Inflammatory macrophage treated with lipopolysaccharide for 4 hours (primary cell): ENCODE data around the gene ATG4D.

Source experiments
- DNase-seq: peaks from one replicate; pipeline ENCODE4 v3.0.0-alpha.2; 2020

ATG4D gene

DNA sequence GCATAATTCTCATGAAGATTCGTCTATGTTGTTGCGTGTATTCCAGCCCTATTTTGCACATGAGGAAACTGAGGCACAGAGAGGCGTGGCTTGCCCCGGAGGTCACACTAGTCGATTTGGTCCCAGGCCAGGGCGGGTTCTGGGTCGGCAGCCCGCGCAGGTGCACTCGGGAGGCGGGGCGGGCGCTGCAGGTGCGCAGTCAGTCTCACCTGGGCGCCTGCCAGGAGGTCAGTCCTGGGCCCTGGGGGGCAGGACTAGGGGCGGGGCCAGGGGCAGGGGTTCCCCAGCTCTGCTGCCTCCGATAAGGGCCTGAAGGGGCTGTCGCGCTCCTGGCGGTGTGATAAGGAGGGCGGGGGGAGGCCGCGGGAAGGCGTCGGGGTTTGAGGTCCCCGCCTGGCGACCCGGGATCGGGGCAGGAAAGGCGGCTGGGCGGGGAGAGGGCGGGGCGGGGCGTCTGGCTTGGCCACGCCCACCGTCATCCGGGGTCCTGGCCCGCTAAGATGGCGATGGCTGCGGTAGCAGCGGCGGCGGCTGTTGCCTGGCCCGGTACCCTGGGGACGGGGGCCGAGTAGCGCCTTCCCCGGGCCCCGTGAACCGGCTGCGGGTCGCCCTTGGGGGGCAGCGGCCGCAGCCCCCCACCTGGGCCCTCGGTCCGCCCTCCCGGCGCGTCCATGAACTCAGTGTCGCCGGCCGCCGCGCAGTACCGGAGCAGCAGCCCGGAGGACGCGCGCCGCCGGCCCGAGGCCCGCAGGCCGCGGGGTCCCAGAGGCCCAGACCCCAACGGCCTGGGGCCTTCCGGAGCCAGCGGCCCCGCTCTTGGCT lies at the start of gene ATG4D:
ATG4D (plus strand) TSS at position 485 of the 822 bp plus-strand sequence; CDS start at position 672, 187 bp downstream.
- DNase-seq, result peak; percentile 69

DNA sequence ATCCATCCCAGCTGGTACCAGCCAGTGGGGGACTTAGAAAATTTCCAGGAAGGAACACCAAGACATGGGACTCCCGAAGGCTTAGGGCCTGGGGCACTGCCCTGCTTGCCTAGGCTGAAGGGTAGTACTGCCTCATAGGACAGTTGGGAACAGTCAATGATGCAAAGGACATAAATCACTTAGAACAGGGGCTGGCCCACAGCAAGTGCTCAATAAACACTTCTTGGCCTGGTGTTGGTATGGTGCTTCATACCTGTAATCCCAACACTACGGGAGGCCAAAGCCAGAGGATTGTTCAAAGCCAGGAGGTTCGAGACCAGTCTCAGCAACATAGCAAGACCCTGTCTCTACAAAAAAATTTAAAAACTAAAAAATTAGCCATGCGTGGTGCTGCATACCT lies 46.3 kb upstream of the ATG4D start:
- DNase-seq, result no peak

DNA sequence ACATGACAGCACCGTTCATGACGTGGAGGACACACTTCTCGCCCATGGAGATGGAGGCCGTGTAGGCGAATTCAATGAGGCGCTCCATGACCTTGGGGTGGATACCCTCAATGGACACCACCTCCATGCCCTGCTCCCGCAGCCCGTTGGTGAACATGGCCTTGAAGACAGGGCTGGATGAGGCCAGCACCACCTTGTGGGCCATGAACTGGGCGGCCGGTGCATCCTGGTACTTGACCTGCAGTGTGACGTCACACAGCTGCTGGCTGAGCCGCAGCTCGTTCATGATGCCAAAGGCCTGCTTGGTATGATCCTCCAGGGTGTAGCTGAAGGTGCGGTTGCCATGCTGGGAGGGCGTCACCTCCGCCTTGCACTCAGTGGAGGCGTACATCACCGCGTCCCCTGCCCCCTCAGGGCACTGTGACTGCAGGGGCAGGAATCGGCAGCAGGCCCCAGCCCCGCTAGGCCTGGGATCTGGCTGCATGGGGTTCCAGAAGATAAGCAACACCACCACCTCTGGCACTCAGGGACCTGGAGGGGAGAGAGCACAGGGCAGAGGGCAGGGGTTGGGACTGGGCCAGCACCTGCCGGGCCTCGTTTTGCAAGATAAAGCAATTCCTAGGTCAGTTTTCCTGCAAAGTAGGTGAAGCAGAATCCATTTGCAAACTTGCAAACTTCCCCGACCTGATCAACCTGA lies 44.0 kb upstream of the ATG4D start:
- no peak for DNase-seq

DNA sequence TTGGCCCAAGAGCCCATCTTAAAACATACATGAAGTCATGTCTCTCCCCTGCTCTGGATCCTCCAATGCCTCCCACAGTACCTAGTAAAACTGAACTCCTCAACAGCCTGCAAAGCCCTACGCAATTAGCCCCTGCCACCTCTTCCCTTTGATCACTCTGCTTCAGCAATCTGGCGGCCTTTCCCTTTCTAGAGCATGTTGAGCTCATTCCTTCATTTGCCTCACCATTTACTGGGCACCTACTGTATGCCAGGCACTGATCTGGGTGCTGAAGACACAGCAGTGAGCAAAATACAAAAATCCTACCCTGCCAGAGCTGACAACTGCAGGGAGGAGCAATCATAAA lies 43.5 kb upstream of the ATG4D start:
- no peak for DNase-seq

DNA sequence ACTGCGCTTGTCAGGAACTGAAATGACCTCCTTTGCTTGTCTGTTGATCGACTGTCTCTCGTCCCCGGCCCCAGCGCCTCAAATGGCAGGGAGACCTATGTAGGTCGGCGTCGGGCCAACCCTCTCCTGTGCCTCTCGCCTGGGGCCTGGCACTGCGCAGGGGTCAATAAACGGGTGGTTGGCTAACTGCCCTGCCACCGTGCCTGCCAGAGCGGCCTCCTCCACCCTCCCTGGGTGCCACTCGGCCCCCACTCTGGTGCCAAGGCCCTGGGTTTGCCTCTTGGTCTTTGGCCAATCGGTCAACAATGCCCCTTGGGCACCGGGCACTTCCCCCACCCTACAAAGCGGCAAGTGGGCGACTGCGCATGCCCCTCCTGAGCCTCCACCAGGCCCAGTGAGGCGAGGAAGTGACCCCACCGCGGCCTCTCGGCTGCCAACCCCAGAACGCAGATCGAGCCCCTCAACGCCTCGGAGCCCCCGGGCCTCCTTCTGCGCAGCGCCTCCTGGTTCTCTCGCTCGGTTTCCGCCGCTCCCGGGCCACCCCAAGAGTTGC lies 41.7 kb upstream of the ATG4D start:
- DNase-seq, result peak; percentile 61

DNA sequence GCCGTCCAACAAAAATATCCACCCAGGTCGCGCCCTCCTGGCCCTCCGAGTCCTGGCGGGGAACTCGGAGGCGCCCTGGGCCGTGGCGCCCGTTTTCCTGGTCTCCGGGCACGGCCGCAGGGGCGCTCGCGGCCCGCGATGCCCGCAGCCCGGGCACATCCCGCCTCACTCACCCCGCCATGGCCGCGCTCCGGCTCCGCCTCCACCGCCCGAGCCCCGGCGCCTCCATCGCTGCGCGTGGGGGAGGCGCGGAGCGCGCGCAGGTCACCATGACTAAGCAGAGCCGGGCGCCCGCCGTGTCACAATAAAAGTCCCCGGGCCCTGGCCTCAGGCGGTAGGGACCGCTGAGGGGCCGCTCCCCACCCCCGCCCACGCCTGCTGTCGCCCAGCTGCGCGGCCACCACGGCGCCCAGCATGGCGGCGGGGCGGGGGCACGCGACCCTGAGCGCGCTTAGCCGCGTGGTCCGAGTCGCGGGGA lies 41.1 kb upstream of the ATG4D start:
- peak; percentile 93 for DNase-seq

DNA sequence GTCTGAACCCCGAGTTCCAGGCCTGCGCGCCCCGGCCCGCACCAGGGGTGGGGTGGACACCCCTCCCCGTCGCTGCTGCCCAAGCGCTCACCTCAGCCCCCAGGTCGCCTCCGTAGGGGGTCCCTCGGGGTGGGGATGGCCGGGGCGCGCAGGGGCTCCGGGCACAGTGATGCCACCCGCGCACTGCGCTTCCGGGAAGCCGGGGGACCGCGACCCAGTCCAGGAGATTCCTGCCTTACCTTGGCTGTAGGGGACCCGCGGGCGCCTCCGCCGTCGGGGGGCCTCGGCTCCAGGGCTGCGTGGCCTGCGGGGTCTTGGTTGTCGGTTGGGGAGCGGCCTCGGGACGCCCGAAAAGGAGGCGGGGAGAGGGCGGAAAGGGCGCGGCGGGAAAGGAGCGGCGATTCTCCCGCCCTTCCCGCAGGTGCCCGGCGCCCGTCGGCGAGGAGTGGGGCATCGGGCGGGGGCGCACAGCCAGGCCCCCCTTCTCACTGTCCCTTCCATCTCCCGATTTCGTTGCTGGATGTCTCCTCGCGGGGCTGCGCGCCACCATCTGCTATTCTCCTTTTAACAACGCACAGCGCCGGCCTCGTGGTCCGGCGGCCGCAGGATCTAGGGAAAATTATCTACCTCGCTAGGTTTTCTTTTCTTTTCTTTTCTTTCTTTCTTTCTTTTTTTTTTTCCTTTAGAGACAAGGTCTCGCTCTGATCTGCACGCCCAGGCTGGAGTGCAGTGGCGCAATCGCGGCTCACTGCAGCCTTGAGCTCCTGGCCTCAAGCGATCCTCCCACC lies 40.5 kb upstream of the ATG4D start, which contains the start of gene KEAP1:
KEAP1 (minus strand) TSS at position 355 of the 788 bp plus-strand sequence. CDS start 3,323 bp downstream, outside the sequence.
- no peak for DNase-seq

DNA sequence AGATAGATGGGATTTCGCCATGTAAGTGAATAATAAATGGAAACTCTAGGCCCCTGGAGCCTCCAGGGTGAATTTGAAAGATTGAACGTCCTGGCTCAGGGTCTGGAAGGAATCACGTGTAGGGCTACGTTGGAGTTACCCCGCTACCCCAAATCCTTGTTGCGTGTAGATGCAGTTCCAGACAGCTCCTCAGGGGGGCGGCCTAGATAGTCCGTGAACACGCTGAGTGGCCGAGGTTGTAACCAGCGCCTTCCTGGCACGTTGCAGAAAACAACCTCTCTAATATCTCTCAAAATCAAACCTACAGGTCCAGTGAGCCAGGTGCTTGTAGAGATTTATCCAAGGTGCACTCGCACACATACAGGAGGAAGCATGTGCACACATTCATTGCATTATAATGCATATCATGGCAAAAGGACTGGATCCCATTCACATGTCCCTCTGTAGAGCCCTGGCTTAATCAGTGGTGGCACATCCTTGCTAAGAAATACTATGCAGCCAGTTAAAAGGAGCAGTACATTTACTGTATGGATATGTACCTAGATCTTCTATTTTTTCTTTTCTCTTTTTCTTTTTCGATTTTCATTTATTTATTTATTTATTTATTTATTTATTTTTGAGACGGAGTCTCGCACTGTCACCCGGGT lies 38.0 kb upstream of the ATG4D start:
- DNase-seq, result peak; percentile 75

DNA sequence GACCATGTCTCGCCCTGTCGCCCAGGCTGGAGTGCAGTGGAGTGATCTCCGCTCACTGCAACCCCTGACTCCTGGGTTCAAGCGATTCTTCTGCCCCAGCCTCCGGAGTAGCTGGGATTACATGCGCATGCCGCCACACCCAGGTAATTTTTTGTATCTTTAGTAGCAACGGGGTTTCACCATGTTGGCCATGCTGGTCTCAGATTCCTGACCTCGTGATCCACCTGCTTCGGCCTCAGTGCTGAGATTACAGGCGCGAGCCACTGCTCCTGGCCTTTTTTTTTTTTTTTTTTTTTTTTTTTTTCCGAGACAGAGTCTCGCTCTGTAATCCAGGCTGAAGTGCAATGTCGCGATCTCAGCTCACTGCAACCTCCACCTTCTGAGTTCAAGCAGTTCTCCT lies 35.7 kb upstream of the ATG4D start:
- DNase-seq, result no peak

DNA sequence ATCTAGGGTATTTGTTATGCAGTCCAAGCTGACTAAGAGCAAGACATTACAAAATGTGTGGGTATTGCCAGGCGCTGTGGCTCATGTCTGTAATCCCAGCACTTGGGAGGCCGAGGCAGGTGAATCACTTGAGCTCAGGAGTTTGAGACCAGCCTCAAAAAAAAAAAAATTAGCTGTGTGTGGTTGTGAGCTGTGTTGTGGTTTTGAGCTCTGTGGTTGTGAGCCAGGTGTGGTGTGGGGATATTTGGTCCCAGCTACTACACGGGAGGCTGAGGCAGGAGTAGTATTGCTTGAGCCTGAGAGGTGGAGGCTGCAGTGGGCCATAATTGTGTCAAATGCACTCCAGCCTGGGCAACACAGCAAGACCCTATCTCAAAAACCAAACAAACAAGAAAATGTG lies 35.0 kb upstream of the ATG4D start:
- no peak for DNase-seq

DNA sequence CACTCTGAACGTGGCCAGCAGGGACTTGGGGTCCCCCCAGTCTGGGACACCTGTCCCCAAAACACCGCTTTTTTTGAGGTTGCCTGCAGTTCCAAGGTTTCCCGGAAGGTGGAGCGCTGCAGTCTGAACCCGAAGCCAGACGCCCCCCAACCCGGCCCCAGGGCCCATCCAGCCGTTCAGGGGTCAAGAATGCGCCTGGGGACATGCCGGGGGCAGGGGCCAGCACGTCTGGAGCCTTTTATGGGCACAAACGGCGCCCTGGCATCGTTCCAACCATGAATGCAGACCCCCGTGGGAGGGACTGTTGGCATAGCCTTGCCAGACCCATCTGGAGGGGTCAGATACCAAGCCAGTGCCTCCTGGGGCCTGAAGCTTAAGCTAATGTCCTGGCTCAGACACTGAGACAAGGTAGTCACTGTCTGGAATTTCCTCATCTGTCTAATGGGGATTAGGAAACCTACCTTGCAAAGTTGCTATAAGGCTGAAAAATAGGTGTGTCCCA lies 33.4 kb upstream of the ATG4D start:
- no peak for DNase-seq

DNA sequence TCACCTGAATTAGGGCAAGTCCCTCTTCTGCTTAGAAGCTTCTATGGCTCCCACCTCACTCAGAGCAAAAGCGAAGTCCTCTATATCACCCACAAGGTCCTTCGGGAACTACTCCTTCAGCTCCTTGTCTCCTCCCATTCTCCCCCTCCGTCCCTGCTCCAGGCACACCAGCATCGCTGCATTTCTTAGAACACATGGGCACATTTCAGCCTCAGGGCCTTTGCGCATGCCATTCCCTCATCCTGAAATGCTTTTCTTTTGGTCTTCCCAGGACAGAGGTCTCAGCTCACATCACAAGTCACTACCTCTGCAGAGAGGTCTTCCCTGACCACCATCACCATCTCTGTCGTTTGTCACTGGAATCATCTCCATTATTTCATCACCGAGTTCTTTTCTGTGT lies 30.5 kb upstream of the ATG4D start:
- DNase-seq, result no peak

DNA sequence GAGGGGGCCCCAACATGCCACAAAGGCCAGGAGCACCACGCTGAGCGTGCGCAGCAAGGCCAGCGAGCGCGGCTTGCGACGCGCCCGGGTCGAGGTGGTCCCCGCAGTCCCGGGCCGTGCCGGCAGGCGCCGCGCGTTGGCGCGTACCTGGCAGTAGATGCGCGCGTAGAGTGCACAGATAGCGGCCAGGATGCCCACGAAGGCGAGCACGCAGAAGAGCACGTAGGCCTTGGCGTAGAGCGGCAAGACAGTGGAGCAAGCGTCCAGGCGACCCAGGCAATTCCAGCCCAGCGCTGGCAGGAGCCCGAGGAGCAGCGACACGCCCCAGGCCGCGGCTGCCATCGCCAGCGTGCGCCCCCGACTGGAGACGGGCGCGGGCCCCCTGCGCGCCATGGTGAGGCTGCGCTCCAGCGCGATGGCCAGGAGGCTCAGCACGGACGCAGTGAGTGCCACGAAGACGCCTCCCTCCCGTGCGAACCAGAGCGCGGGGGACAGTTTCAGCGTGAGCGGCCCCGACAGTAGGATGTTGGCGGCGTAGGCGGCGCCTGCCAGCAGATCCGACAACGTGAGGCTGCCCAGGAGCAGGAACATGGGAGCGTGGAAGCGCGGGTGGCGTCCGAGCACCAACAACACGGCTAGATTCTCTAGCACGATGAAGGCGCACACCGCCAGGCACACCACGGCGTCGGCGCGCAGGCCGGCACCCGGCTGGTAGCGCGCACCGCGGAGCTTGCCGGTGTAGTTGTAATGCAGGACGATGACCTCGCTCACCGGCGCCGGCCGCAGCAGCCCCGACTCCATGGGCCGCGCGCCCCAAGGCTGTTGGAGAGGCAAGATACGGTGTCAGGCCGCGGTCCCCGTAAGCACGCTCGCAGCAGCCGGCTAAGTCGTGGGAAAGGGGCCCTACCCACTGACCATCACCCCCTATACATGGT lies 29.2 kb upstream of the ATG4D start:
- DNase-seq, result no peak

DNA sequence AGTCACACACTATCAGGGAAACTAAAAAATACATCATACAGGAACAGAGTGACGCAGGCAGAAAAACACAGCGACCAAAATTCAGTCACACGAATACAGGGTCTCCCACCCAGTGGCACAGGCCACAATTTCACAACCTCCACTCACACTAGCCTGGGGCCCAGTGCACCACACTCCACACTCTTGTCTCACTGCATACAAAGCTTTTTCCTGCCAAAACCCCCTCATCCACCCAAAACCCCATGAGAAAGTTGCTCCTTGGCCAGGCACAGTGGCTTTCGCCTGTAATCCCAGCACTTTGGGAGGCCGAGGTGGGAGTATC lies 27.7 kb upstream of the ATG4D start:
- DNase-seq, result no peak

DNA sequence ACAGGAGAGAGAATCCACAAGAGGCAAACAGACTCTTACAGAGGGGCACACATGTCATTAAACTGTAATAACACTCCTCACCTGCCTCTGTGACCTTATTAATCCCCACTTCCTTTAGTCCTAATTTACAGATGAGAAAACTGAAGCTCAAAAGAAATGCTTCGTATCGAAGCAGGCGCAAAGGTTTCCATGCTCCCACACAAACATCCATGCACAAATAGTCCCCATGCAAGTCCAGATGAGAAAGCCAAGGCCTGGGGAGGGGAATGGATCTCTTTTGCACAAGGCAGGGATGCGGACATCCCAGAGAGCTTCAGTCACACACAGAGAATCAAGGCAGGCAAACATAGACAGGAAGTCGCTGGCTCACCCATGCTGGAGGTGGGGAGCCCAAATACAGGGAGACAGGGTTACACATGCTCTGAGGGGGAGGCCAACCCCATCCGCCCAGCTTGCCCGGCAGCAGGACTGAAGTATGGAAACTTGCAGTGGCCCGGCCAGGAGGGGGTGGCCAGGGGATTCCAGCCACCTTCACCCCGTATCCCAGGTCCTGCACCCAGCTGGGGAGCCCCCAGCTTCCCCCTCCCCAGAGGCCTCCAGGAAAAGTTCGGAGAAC lies 26.9 kb upstream of the ATG4D start:
- DNase-seq, result no peak

DNA sequence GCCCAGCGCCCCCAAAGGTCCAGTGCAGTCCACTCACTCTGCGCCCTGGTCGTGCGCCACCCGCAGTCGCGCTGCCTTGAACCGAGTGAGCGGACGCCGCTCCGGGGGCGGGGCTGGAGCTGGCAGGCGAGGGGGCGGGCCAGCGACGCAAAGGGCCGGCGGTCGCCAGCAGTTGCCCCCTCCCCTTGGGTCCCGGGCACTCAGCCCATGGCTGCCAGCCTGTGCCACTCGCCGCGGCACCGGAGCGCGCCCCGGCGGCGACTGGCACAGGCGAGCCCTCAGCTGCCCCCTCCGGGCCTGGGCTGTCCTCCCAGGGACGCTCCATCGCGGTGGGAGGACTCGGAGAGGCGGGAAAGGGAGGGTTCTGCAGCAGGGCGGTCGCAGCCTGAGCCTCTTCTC lies 26.3 kb upstream of the ATG4D start, which contains the start of gene S1PR5:
S1PR5 (minus strand) TSS at position 87 of the 399 bp plus-strand sequence. CDS start 2,436 bp downstream, outside the sequence.
- DNase-seq, result no peak

DNA sequence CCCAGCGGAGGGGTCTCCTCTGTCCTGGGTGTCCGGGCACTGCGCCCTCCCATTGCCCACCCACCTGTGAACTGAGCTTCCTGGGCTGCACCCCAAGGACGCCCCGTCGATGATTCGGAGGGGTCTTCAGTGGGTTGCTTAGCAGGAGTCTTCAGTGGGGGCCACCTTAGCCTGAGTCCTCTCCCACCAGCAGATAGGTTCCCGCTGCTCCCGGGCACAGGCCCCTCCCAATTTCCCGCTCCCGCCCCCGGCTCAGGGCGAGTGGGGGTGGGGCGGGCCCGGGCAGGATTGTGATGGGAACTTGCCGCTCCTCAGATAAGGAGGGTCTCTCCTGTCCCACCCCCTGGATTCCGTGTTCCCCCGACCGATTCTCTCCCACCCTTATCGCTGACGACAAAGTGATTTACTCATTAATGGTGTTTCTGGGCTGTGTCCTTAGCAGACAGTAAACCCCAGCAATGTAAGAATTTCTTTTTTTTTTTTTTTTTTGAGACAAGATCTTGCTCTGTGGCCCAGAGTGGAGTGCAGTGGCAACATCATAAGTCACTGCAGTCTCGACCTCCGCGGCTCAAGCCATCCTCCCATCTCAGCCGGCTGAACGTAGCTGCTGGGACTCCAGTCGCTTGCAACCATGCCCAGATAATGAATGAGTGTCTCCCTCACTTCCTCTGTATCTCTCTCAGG lies 25.8 kb upstream of the ATG4D start:
- no peak for DNase-seq

DNA sequence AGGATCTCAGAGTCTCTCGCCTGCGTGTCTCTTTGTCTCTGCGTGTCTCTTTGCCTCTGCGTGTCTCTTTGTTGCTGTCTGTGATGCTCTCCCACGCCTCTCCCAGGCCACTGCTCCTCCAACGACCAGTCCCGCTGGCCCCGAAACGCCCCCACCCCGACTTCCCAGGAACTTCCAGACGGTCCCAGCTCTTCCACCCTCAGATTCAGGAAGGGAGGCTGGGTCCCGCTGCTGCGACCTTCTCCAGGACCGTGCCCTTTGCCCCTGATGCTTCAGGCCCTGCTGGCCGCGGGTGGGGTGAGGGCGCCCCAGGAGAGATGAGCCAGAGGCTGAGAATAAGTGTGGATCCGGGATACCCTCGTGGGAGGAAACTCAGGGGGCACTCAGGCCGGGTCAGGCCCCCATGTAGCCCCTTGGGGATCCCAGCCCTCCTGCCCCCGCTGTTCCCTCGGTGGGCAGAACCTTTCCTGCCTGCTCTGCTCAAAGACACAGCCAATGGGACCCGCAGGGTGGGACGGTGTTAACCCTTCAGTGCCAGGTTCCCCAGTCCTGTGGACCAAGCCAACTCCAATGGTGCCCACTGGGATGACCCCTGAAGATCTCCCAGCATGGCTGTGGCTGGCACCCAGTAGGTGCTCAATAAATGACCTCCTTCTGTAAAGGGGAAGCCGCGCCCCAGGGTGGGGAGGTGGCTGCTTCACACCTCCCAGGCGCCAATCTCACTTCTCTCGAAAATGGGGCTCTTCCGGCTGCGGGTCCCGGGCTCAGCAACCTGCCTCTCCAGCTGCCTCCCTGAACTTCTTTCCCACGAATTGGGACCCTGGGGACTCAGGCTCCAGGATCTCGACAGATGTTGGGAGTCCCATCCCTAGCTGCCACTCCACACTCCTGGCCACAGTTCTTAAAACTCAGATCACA lies 25.0 kb upstream of the ATG4D start:
- no peak for DNase-seq

DNA sequence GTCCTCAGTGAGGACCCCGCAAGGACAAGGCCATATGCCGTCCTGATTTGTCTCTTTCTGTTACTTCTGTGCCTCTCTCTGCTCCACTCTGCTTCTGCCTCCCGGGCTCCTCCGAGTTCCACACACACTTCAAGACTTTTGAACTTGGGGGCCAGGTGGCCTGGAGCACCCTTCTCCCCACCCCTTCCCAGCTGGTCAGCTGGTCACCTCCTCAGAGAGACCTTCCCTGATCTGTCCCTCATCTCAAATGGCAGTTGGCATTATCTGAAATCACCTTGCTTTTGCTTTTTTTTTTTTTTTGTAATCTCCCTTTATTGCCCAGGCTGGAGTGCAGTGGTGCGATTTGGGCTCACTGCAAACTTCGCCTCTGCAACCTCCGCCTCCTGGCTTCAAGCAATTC lies 24.3 kb upstream of the ATG4D start:
- DNase-seq, result no peak
